DND-41 (cell line): ENCODE data around the gene ITSN2.

Experiments used
- EZH2 ChIP-seq: IDR thresholded peaks from 3 replicates; pipeline ENCODE4 v1.6.1; 2012; ENCODE audit warnings: borderline replicate concordance, low read depth, mild to moderate bottlenecking, moderate library complexity, low read length, inconsistent platforms; ENCODE audit not compliant: severe bottlenecking
- TF ChIP-seq, protein P1 (sequence below): IDR thresholded peaks from 2 replicates; pipeline ENCODE4 v1.5.1; 2012; ENCODE audit warnings: borderline replicate concordance, low read length, moderate library complexity, mild to moderate bottlenecking; ENCODE audit not compliant: poor library complexity, severe bottlenecking; ENCODE audit errors: extremely low read depth

DNA sequence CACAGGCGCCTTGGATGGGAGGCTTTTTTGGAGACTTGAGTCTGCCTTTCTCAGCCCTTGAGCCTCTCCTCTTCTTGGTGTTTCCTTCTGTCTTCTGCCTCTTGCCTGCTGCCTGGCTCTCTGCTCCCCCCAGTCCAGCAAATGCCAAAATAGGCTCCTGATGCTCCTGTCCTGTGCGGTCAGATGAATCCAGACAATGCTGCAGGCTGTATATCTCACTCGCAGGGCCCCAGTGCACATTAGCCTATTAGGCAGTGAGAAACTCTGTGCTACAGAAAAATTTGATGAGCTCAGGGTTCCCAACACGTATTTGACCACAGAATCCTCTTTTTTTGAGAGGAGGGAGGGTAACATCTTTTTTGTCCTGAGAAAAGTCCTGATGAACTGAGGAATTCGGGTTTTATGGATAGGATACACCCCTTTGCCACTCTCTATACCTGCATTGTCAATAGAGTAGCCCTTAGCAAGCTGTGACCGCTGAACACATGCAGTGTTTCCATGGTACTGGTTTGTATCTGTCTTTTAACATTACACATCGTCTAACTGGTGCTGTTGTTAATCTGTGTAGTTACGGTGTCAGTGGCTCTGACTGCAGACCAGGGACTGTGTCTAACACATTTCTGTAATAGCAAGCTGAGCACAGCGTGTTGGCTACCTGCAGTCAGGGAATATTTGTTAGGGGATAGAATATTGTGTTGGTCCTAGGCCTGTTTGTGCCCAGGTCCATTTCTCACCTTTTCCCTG lies 134.7 kb downstream of the ITSN2 start:
- TF ChIP-seq, protein P1, sequence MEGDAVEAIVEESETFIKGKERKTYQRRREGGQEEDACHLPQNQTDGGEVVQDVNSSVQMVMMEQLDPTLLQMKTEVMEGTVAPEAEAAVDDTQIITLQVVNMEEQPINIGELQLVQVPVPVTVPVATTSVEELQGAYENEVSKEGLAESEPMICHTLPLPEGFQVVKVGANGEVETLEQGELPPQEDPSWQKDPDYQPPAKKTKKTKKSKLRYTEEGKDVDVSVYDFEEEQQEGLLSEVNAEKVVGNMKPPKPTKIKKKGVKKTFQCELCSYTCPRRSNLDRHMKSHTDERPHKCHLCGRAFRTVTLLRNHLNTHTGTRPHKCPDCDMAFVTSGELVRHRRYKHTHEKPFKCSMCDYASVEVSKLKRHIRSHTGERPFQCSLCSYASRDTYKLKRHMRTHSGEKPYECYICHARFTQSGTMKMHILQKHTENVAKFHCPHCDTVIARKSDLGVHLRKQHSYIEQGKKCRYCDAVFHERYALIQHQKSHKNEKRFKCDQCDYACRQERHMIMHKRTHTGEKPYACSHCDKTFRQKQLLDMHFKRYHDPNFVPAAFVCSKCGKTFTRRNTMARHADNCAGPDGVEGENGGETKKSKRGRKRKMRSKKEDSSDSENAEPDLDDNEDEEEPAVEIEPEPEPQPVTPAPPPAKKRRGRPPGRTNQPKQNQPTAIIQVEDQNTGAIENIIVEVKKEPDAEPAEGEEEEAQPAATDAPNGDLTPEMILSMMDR: no peak
- TF ChIP-seq EZH2: no peak
